Measurements from ENCODE around the gene INTS13. TPM values are rescaled to one million over a fixed set of nuclear protein-coding genes. Genes with fewer than 3 reads are reported as not detected.

INTS13 gene
- total and polyA plus RNA-seq, 2 of the 4 experiments (the other 2 are of a cell fraction), result 9.9 to 31.9 TPM

DNA sequence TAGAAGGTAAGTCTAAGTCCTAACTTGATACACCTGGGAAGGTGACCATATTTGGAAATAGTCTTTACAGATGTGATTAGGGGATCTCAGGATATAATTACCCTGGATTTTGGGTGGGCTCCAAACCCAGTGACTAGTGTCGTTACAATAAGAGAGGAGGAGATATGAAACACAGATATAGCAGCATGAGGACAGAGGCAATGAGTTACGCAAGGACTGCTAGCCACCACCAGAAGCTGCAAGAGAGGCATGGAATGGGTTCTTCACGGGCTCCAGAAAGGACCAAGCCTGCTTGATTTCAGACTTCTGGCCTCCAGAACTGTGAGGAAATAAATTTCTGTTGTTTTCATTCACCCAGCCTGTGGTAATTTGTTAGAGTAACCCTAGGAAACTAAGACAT lies 29.1 kb upstream of the INTS13 start:
- no peak overlapping the region for H2BK15ac ChIP-seq (ENCODE audit: low read depth, low read length)
- no peak overlapping the region for H4K91ac ChIP-seq (ENCODE audit: insufficient read depth, low read depth, low read length)
- CTCF ChIA-PET, result no interaction called here
- H3K4me3 ChIP-seq (ENCODE audit: insufficient read depth, low read depth, low read length), result no peak overlapping the region
- H3K36me3 ChIP-seq (ENCODE audit: control insufficient read depth, insufficient read depth, low read length), result peaks cover 6% of the 10 kb centered on the region
- no peaks in the 10 kb centered on the region for H3K27me3 ChIP-seq (ENCODE audit: control insufficient read depth, insufficient read depth, low read length)
- H2AK9ac ChIP-seq (replicated peaks; ENCODE audit: low read depth, low read length, poor library complexity), result no peak overlapping the region
- H3K27ac ChIP-seq (ENCODE audit: insufficient read depth, low read length), result no peak overlapping the region
- H3K23ac ChIP-seq (ENCODE audit: low read depth, low read length), result no peak overlapping the region
- POLR2A ChIA-PET (ENCODE audit: unreplicated experiment), result no interaction called here
- no peak overlapping the region for H4K5ac ChIP-seq (ENCODE audit: low read depth, low read length)
- no peak overlapping the region for H3K4me2 ChIP-seq (ENCODE audit: low read depth, low read length)
- no peak overlapping the region for H2BK20ac ChIP-seq (ENCODE audit: low read depth, low read length)
- DNase-seq, result no peak
- H3K14ac ChIP-seq (replicated peaks; ENCODE audit: low read depth, low read length), result no peak overlapping the region
- no peak overlapping the region for H3K4ac ChIP-seq (ENCODE audit: low read depth, low read length)
- no peaks in the 10 kb centered on the region for H3K4me1 ChIP-seq (ENCODE audit: control insufficient read depth, insufficient read depth, low read length)
- dilution Hi-C loops (cut with HindIII; ENCODE audit: low sequenced_read_pairs, unreplicated experiment) (no loop called here), intact Hi-C loops (cut with micrococcal nuclease) (no loop called here), in situ Hi-C loops (cut with MboI; ENCODE audit: low sequenced_read_pairs) (no loop called here)
- H2AK5ac ChIP-seq (ENCODE audit: low read depth, low read length), result no peak overlapping the region
- no peak overlapping the region for H3K18ac ChIP-seq (ENCODE audit: low read depth, low read length)
- 83% methylated on average over 1 of the region's 3 CpGs; no CpG with 5 or more reads in 1 of the 2 experiments for WGBS, 2 experiments (ENCODE audit: extremely low coverage in 2 of 2, insufficient read length in 1 of 2)
- H3K9ac ChIP-seq (ENCODE audit: low read depth, low read length), result no peak overlapping the region
- BruUV-seq (replicated peaks), result no TSS peak
- H2BK120ac ChIP-seq (ENCODE audit: low read depth, low read length), result no peak overlapping the region
- no peak overlapping the region for H4K8ac ChIP-seq (ENCODE audit: low read depth in 2 of 2, low read length in 2 of 2)
- ATAC-seq (ENCODE audit: low read depth), result no peak
- H2AFZ ChIP-seq (replicated peaks; ENCODE audit: low read length, poor library complexity), result no peak overlapping the region
- no peak for TF ChIP-seq RFX5 (IDR thresholded peaks at IDR 0.05; ENCODE audit: low read depth, low read length)
- TF ChIP-seq SMC3 (IDR thresholded peaks at IDR 0.05; ENCODE audit: low read depth, low read length), result no peak
- no peak for TF ChIP-seq USF2 (IDR thresholded peaks at IDR 0.05; ENCODE audit: low read depth, low read length)
- no peak for TF ChIP-seq MAFK (IDR thresholded peaks at IDR 0.05; ENCODE audit: low read depth, low read length)
- TF ChIP-seq NFE2L2 (IDR thresholded peaks at IDR 0.05; ENCODE audit: low read depth, low read length), result no peak
- no peak for TF ChIP-seq ELK1 (IDR thresholded peaks at IDR 0.05; ENCODE audit: borderline replicate concordance, low read depth, low read length)
- no peak for TF ChIP-seq RCOR1 (IDR thresholded peaks at IDR 0.05; ENCODE audit: insufficient replicate concordance, low read length)
- no peak for TF ChIP-seq POLR2A (IDR thresholded peaks at IDR 0.05; ENCODE audit: low read depth, low read length)
- TF ChIP-seq MXI1 (IDR thresholded peaks at IDR 0.05; ENCODE audit: borderline replicate concordance, low read depth, low read length), result no peak
- TF ChIP-seq RAD21 (IDR thresholded peaks at IDR 0.05; ENCODE audit: low read length), result no peak
- no peak for TF ChIP-seq BHLHE40 (IDR thresholded peaks at IDR 0.05; ENCODE audit: low read depth, low read length)
- no peak for TF ChIP-seq CHD1 (IDR thresholded peaks at IDR 0.05; ENCODE audit: low read depth, low read length)
- no peak for TF ChIP-seq MAZ (IDR thresholded peaks at IDR 0.05; ENCODE audit: borderline replicate concordance, low read depth, low read length)
- TF ChIP-seq CEBPB (IDR thresholded peaks at IDR 0.05; ENCODE audit: low read depth, low read length), result no peak
- TF ChIP-seq FOS (IDR thresholded peaks at IDR 0.05; ENCODE audit: low read depth, low read length), result no peak
- TF ChIP-seq CTCF (conservative IDR thresholded peaks at IDR 0.05; ENCODE audit: low read depth, low read length), result no peak
- no peak overlapping the region for H2BK5ac ChIP-seq (ENCODE audit: low read depth, low read length, poor library complexity, severe bottlenecking)
- H3K9me3 ChIP-seq (ENCODE audit: control insufficient read depth, insufficient read depth, low read length), result no peaks in the 10 kb centered on the region
- H4K20me1 ChIP-seq (ENCODE audit: insufficient read depth, low read length), result no peaks in the 10 kb centered on the region
- H3K56ac ChIP-seq (ENCODE audit: extremely low read depth, insufficient read depth, low read length), result no peak overlapping the region
- H3K9me1 ChIP-seq (ENCODE audit: insufficient read depth, low read length), result peaks cover 4% of the 10 kb centered on the region; the same call in 1 of the 2 replicates
- H3K79me1 ChIP-seq (ENCODE audit: low read depth in 1 of 2, low read length in 2 of 2), result no peaks in the 10 kb centered on the region; a peak in 1 of 4 replicates

Data from IMR-90 (cell line).